GM12873 (cell line): ENCODE measurements around the gene POLR2A.

Source experiments
- CTCF ChIP-seq: IDR thresholded peaks from 2 replicates; pipeline ENCODE4 v1.5.1; 2012; ENCODE audit warnings: low read depth, mild to moderate bottlenecking, moderate library complexity, low read length, control low read depth; ENCODE audit not compliant: insufficient read depth; ENCODE audit errors: missing control alignments

The POLR2A gene

DNA sequence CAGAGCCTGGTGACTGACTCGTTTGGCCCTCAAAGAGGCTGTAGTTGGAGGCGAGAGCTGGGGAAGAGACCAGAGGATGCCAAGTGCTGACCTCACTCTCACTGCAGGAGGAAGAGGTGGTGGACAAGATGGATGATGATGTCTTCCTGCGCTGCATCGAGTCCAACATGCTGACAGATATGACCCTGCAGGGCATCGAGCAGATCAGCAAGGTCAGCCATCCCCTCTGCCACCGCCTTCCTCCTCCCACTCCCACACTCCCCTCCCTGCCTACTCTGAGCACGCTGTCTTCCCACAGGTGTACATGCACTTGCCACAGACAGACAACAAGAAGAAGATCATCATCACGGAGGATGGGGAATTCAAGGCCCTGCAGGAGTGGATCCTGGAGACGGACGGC lies 26.9 kb downstream of the POLR2A start:
- no peak for TF ChIP-seq CTCF

- TF ChIP-seq CTCF, result no peak
These were observed 27.9 kb downstream of the POLR2A start for GRCh38 chr17:7512105-7512504.

DNA sequence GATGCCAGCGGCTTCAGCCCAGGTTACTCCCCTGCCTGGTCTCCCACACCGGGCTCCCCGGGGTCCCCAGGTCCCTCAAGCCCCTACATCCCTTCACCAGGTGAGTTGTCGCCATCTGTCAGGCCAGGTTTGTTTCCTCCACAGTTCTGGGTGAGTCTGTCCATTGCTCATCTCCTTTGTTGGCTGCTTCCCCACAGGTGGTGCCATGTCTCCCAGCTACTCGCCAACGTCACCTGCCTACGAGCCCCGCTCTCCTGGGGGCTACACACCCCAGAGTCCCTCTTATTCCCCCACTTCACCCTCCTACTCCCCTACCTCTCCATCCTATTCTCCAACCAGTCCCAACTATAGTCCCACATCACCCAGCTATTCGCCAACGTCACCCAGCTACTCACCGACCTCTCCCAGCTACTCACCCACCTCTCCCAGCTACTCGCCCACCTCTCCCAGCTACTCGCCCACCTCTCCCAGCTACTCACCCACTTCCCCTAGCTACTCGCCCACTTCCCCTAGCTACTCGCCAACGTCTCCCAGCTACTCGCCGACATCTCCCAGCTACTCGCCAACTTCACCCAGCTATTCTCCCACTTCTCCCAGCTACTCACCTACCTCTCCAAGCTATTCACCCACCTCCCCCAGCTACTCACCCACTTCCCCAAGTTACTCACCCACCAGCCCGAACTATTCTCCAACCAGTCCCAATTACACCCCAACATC lies 28.8 kb downstream of the POLR2A start:
- no peak for TF ChIP-seq CTCF

DNA sequence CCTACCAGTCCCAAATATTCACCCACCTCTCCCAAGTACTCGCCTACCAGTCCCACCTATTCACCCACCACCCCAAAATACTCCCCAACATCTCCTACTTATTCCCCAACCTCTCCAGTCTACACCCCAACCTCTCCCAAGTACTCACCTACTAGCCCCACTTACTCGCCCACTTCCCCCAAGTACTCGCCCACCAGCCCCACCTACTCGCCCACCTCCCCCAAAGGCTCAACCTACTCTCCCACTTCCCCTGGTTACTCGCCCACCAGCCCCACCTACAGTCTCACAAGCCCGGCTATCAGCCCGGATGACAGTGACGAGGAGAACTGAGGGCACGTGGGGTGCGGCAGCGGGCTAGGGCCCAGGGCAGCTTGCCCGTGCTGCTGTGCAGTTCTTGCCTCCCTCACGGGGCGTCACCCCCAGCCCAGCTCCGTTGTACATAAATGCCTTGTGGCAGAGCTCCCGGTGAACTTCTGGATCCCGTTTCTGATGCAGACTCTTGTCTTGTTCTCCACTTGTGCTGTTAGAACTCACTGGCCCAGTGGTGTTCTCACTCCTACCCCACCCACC lies 29.8 kb downstream of the POLR2A start:
- no peak for TF ChIP-seq CTCF

DNA sequence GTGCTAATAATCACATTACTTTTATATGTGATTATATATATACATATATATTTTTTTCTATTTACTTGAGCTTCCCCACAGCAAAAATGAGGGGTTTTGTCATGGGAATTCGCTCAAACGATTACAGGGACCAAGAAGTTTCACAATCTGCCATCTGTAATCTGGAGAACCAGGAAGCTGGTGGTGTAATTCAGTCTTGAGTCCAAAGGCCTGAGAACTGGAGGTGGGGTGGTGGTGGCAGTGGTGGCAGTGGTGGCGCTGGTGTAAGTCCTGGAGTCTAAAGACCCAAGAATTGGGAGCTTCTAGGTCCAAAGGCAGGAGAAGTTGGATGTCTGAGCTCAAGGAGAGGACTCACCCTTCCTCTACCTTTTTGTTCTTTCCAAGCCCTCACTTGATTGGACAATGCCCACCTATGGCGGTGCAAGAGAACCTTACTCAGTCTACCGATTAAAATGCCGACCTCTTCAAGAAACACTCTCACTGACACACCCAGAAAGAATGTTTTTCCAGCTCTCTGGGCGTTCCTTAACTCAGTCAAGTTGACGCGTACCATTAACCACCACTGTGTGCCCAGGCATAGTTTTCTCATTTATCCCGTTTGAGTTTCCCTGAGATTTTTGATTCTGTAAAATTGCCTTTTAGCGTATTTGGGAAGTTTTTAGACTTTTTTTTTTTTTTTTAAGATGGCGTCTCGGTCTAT lies 31.9 kb downstream of the POLR2A start:
- TF ChIP-seq CTCF, result no peak

DNA sequence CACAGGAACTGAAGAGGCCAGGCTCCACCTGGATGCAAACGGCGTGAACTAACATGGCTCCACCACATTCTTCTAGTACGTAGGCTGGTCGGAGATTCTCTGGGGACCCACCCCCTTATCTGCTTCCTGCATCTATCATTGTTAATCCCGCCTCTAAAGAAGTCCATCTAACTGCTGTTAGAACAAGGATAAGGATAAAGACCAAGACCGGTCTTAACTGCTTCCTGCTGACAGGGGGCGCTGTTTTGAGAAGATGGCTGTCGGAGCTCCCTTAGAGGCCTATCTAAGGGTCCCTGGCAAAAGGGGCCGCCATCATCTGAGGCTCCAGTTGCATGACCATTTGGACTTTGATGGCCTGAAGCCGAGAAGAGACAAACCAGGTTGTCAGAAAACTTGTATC lies 38.9 kb downstream of the POLR2A start:
- peak; percentile 67 for TF ChIP-seq CTCF

- no peak for TF ChIP-seq CTCF
These were observed 44.7 kb downstream of the POLR2A start for GRCh38 chr17:7528842-7529241.
